Lung microvascular endothelial cell (primary cell): Measurements from ENCODE around the gene ZNF783. TPM values are rescaled to one million over a fixed set of nuclear protein-coding genes. Genes with fewer than 3 reads are reported as not detected.
"Not testable (repeated sequence)": the region's sequence is repeated elsewhere in the genome, so short reads cannot be mapped to it uniquely, and the experiment has no call there.

ENCODE experiments used
- DNase-seq, 2 donors: peaks; one replicate each; pipeline versions ENCODE4 v3.0.0 to v3.0.0-alpha.2; 2010; ENCODE audit warnings: low read depth in 2 of 2
- total RNA-seq: library from RNA; depleted of rRNA; stranded (reverse); fragments of >200 nt; gene quantifications from 2 replicates; pipeline ENCODE4 v1.2.1, GENCODE V29; 2014

ZNF783 gene
- total RNA-seq, result 2.4 and 4.8 TPM in 2 replicates

GRCh38 chr7:149261829-149262617, at the start of gene ZNF783:
ZNF783 (plus strand) TSS chr7:149262196; CDS start chr7:149262334, 138 bp downstream.
- peak; percentile 91 to 94 for DNase-seq

GRCh38 chr7:149214020-149214720, 47.8 kb upstream of the ZNF783 start:
- no peak for DNase-seq

GRCh38 chr7:149216402-149216801, 45.6 kb upstream of the ZNF783 start:
- DNase-seq, result no peak

GRCh38 chr7:149217570-149217969, 44.4 kb upstream of the ZNF783 start:
- peak; percentile 49 to 80 for DNase-seq

GRCh38 chr7:149218469-149219420, 43.3 kb upstream of the ZNF783 start:
- peak; percentile 51 to 75 for DNase-seq

GRCh38 chr7:149220534-149220933, 41.5 kb upstream of the ZNF783 start:
- peak in 1 of 2 donors; percentile 79 for DNase-seq

GRCh38 chr7:149223176-149223575, 38.8 kb upstream of the ZNF783 start:
- no peak for DNase-seq

- DNase-seq, result no peak
Measured at GRCh38 chr7:149223761-149224160, 38.2 kb upstream of the ZNF783 start.

- no peak for DNase-seq
Measured at GRCh38 chr7:149224352-149224751, 37.6 kb upstream of the ZNF783 start.

- DNase-seq, result no peak
Measured at GRCh38 chr7:149225106-149225505, 36.9 kb upstream of the ZNF783 start.

GRCh38 chr7:149225656-149226055, 36.3 kb upstream of the ZNF783 start:
- DNase-seq, result no peak

GRCh38 chr7:149226366-149226765, 35.6 kb upstream of the ZNF783 start:
- not testable (repeated sequence) for DNase-seq

GRCh38 chr7:149226840-149227494, 35.0 kb upstream of the ZNF783 start:
- no peak for DNase-seq

- no peak for DNase-seq
Measured at GRCh38 chr7:149228831-149229471, 33.0 kb upstream of the ZNF783 start.

- no peak for DNase-seq
Measured at GRCh38 chr7:149229526-149229925, 32.5 kb upstream of the ZNF783 start.

- DNase-seq, result no peak
Measured at GRCh38 chr7:149232362-149232761, 29.6 kb upstream of the ZNF783 start.

GRCh38 chr7:149233655-149234204, 28.3 kb upstream of the ZNF783 start:
- peak in 1 of 2 donors; percentile 87 for DNase-seq

- DNase-seq, result no peak
Measured at GRCh38 chr7:149237502-149237901, 24.5 kb upstream of the ZNF783 start.

GRCh38 chr7:149238051-149238450, 23.9 kb upstream of the ZNF783 start:
- peak in 1 of 2 donors; percentile 78 for DNase-seq
